A673 (cell line): ENCODE measurements around the gene MSI2.

Experiments used
- CTCF ChIP-seq: fragments of 300-800, 200-600 bp; sonication (generic); conservative IDR thresholded peaks from 2 replicates; pipeline ENCODE4 v1.5.1; 2017; ENCODE audit warnings: low read depth, mild to moderate bottlenecking, antibody characterized with exemption, low read length, moderate library complexity, mixed read lengths
- EZH2 ChIP-seq: fragments of 200-600 bp; sonication (generic); IDR thresholded peaks from 2 replicates; pipeline ENCODE4 v1.6.1; 2017; ENCODE audit warnings: borderline replicate concordance, low read depth, mild to moderate bottlenecking, mixed read lengths, antibody characterized with exemption, low read length; ENCODE audit not compliant: poor library complexity, severe bottlenecking

- TF ChIP-seq CTCF (no peak), EZH2 (no peak)
Observed at GRCh38 chr17:57726838-57727237, 470.5 kb downstream of the MSI2 start.
